ENCODE results near the gene RARS2.

DNA sequence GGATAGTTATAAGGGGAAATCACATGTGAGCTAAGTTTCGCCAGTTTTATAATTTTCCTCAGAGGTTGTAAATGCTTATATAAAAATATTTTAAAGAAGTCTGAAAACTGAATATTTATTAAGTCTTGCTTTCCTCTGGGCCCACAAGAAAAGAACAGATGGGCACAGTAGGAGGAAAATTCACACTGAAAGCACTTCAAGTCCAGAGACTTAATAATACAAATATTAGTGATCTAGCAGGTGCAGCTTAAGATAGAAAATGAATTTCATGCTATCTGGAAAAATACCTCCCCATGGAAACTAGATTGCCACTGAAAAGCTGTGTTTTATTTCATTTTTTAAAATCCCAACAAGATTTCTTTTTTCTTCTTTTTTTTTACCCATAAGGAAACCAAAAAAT is 47.3 kb upstream of the RARS2 start:
- TF ChIP-seq, protein P1, sequence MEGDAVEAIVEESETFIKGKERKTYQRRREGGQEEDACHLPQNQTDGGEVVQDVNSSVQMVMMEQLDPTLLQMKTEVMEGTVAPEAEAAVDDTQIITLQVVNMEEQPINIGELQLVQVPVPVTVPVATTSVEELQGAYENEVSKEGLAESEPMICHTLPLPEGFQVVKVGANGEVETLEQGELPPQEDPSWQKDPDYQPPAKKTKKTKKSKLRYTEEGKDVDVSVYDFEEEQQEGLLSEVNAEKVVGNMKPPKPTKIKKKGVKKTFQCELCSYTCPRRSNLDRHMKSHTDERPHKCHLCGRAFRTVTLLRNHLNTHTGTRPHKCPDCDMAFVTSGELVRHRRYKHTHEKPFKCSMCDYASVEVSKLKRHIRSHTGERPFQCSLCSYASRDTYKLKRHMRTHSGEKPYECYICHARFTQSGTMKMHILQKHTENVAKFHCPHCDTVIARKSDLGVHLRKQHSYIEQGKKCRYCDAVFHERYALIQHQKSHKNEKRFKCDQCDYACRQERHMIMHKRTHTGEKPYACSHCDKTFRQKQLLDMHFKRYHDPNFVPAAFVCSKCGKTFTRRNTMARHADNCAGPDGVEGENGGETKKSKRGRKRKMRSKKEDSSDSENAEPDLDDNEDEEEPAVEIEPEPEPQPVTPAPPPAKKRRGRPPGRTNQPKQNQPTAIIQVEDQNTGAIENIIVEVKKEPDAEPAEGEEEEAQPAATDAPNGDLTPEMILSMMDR (IDR thresholded peaks at IDR 0.05): no peak
- TF ChIP-seq POLR2A (IDR thresholded peaks at IDR 0.05; ENCODE audit: low read depth): no peak
- TF ChIP-seq EP300 (IDR thresholded peaks at IDR 0.05): no peak
